Glomerular endothelial cell (primary cell): ENCODE results near the gene PAX5. TPM values are rescaled to one million over a fixed set of nuclear protein-coding genes. Genes with fewer than 3 reads are reported as not detected.

ENCODE experiments used
- DNase-seq: peaks from one replicate; pipeline ENCODE4 v3.0.0-alpha.2; 2011; ENCODE audit warnings: low read depth, low spot score; ENCODE audit errors: extremely low read depth
- total RNA-seq: library from RNA; depleted of rRNA; stranded (reverse); fragments of >200 nt; gene quantifications from 2 replicates; pipeline ENCODE4 v1.2.3, GENCODE V29; 2015

The PAX5 gene
- total RNA-seq, 1 donor from 2014 or later = not detected

DNA sequence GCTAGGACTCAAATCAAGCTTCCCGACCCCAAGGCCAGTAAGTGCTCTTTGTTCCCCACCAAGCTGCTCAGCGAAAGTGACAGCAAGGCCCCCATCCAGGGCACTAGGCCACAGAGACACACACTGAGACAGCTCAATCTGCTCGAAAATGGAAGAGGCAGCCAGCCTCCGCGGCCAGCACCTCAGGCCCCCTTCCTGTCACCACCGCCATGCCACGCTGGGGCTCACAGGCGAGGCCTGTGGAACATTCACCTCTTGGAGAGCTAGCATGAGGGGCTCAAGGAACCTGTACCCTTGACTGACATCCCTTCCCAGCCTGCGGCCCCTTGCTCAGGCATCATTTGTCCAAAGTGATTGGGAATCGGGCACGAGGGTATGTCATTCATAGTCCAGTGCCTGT, 71.4 kb downstream of the PAX5 start:
- DNase-seq = no peak

DNA sequence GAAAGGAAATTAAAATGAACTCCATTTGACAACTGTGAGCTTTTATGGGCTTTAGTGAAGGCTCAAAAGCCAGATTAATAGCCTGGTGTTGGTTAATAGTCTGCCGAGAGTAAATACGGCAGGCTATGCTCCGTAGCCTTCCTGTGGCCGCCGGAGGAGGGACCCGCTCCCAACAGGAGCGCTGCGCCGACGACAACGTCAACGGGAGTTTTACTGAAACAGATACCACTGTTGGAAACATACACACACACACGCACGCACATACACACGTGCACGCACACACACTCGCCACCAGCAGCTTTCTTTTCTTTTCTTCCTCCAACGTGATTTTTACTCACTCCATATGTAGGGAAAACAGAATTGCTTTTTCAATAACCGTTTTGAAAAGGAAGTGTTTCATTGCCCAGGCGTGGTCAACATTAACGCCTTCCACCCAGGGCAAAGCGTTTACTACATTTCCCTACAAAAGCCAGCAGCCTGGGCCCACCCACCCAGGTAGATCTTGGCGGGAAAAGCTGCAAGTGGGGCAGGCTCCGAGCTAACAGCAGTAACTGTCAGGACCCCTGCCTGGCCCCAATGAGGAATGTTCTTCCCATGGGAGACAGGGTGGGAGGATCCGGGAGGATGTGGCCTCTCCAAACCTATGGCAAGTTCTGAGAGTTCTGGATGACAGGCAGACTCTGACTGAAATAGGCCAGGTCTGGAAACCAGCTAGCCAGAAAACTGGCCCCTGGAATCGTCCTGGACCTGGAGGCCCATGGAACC, 72.3 kb downstream of the PAX5 start:
- no peak for DNase-seq

DNA sequence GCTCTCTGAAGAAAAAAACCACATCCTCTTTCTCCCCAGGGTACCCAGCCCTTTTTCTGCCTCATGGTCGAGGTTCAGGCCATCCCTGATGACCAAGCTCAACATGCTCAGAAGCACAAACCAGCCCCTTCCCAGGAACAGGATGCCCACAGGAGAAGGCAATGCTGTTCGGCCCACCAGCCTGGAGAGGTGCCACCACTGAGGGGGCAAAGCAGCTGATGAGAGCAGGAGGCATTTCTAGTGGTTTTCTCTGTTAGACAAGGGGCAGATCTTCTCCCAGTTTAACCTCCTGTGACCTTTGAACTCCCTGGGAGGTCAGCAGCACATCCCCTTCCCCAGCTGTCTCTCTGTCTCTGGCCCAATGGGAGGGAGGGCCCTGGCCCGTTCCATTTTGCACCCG, 73.0 kb downstream of the PAX5 start:
- no peak for DNase-seq

DNA sequence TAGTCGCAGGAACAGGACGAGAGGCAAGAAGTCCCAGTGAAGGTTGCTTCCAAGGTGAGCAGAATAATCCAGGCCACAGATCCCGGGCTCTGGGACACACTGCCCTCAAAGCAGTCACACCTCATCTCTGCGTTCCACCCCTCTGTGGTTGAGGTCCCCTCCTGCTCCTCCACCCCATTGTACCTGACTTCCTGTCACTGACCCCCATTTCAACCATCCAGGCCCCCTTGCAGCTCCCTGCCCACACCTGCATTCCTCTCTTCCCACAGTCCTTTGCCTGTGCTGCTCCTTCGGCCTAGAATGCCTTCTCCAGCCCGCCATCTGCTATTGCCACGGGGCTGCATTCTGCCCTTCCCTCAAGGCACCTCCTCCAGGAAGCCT, 73.5 kb downstream of the PAX5 start:
- DNase-seq = no peak

DNA sequence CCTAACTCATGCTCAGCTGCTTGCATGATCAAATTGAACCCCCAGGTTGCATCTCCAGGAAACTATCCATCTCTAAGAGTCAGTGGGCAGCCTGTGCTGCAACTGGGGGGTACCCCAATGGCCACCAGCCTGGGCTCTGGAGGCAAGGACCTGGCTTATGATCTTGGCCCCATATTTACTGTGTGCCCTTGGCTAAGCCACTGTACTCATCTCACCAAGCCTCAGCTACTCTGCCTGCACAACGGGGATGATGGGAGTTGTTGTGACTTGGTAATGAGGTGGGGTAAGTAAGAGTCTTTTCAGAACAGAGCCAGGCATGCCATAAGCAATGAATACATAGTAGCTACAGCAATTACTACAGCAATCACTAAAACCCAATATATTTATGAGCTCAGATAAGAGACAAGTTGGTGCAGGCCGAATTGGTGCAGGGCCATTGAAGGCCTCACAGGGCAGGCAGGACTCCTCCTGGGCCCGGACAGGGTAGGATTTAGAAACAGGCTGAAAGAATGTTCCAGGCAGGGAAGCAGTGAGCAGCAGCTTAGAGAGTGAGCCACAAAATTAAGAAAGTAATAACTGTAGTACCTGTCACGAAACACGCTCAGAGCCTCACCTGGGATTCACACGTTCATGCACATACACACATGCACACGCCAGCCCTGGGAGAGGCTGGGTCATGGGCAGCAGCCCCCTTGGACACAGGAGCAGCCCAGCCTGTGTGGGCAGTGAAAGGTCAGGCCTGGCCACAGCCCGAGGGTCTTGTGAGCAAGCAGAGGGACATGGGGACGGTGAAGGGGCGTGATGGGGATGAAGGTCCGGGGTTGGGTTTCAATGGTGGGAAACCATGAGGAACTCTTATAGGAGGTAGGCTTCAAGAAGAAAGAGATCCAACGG, 74.1 kb downstream of the PAX5 start:
- no peak for DNase-seq

DNA sequence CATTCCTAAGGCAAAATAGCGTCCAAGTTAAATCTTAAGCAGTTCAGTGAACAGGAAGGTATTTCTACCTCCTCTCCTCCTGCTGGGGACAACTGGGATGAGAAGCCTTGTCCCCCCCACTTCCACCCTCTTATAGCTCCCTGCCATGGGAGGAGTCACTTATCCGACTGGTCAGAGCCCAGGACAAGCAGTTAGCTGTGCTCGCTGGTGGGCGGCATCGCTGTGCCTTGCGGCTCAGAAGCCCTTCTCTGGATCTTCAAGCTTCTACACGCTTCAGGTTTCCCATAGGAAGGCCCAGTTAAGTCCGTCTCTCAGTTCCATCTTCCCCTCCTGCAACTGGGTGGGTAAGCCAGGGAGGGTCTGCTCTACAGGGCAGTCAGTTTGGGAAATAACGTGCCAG, 77.2 kb downstream of the PAX5 start:
- no peak for DNase-seq

DNA sequence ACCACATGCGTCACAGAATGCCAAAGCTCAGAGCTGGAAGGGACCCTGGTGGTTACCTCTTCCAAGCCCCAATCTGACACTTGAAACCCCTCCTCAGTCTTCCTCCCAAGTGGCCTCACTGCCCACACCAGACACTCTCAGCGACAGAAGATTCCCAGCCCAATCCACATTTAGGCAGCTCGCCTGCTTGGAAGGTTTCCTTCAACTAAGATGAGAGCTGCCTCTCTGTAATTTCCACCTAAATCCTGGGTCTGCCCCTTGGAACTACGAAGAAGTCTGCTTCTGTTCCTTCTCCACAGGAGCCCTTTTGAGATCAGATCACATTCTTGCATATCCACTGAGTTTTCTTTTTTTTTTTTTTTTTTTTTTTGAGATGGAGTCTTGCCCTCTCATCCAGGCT, 83.7 kb downstream of the PAX5 start:
- no peak for DNase-seq

DNA sequence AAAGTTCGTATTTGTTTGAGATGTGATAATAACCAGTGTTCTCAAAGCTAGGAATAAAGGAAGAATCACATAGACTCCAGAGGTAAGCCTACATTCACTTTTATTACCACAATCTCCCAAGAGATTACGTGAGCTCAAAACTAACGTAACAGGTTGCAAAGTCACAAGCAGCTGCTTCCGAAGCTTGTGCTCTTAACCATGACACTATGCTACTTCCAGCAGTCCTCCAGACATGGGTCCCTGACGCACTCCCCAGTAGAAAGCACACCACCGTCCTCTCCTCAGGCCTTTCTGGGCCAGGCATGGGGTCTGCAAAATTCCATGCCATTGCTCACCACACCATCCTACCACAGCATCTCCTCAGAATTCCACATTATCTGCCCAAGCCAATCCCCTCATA, 84.6 kb downstream of the PAX5 start:
- DNase-seq = no peak

DNA sequence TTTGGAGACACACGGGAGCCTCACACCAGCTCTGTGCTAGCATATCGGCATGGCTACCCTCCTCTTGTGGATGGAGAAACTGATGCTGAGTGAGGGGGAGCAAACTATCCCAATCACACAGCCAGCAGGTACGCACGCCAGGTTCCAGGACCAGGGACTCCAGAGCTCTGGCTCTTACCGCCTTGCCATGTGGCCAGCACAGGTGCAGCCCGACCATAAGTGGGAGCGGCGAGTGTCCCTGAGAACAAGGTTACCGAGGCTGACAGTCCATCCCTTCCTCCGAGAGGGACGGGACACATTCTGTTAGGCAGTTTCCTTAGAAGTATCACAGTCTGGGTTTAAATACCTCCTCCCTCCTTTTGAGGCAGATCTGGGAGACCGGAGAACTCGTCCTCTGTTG, 86.0 kb downstream of the PAX5 start:
- DNase-seq = no peak

DNA sequence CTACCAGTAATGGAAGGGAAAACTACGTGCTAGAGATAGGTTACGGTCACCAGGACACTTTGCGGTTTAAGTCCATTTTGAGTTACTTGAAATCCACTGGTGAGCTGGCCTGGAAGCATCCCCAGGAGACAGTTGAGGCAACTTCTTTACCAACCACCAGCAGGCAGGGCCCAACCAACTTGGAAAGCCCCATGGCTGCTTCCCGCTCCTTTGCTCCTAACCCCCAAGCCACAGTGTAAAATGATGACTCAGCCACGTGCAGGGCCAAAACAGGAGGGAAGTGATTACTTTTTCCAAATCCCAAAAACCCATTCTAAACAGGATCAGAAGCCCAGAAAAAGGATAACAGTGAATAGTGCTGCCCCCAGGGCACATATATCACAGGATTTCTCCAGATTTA, 87.4 kb downstream of the PAX5 start:
- DNase-seq = no peak

DNA sequence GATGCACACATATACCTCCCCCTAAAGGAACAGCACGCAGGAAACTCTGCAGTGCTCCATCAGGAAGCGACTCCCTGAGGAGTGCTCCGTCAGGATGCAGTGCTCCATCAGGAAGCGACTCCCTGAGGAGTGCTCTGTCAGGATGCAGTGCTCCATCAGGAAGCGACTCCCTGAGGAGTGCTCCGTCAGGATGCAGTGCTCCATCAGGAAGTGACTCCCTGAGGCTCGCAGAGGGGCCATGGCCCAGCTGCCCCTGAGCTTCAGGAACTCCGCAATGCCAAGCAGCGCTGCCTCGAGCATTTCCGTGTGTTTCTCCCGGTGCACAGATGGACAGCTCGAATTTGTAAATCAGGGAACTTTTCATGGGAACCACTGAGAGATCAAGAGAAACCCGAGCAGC, 88.1 kb downstream of the PAX5 start:
- no peak for DNase-seq

DNA sequence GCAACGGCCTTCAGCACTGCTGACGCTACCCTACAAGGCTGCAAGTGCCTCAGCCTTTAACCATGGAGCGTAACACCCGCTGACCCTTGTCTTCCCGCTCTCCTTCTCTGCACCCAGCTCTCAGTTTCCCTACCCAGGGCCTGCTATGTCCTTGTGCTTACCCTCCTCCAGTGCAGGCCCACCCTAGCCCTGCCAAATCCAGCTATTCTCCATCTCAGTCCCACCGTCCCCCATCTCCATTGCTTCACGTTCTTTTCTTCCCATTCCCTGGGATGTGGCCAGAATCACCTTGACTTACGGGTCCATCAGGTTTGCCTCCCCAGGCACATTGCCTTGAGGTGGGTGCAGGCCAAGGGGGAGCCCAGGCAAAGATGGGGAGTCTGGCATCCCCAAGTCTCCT, 91.2 kb downstream of the PAX5 start:
- no peak for DNase-seq

DNA sequence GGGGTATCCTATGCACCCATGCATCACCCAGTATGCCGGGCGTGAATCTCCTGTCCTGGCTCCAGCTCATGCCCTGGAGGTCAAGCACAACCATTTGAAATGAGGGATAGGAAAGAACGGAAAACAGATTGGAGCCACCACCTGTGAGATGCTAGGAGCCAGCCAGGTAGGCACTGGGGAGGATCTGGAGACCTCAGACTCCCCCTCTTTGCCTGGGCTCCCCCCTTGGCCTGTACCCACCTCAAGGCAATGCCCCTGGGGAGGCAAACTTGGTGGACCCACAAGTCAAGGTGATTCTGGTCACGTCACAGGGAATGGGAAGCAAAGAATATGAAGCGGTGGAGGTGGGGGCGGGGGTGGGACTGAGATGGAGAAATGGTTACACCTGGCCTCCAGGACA, 92.6 kb downstream of the PAX5 start:
- DNase-seq = no peak

DNA sequence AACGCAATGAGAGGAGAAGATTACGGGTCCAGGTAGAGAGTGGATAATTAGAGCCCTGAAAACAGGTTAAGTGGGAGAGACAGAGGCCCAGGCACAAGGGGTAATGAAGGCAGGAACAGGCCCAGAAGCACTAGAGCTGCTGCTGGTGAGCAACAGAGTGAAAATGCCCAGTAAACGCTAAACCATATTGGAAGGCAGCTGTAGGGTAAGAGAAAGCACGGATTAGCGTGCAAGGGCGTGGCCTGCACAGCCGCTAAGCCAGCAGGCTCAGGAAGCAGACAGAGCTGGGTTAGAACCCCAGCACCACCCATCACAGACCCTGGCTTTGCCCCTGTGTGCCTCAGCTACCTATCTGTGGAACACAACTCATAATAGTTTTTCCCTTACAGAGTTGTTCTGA, 93.2 kb downstream of the PAX5 start:
- DNase-seq = no peak

DNA sequence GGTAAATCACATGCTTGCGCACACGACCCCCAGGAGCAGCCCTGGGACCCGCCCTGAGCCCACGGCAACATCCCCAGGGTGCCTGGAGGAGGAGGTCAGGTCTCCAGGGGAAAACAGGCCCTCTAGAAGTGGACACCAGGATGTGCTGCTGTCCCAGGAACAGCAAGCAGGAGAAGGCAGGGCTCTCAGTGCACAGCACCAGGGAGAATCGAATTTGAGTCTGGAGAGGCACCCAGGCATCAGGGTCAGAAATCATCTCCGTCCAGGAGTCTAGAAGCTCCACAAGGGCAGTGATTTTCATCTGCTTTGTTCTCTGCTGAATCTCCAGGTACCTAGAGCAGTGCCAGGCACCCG, 93.6 kb downstream of the PAX5 start:
- DNase-seq = no peak

DNA sequence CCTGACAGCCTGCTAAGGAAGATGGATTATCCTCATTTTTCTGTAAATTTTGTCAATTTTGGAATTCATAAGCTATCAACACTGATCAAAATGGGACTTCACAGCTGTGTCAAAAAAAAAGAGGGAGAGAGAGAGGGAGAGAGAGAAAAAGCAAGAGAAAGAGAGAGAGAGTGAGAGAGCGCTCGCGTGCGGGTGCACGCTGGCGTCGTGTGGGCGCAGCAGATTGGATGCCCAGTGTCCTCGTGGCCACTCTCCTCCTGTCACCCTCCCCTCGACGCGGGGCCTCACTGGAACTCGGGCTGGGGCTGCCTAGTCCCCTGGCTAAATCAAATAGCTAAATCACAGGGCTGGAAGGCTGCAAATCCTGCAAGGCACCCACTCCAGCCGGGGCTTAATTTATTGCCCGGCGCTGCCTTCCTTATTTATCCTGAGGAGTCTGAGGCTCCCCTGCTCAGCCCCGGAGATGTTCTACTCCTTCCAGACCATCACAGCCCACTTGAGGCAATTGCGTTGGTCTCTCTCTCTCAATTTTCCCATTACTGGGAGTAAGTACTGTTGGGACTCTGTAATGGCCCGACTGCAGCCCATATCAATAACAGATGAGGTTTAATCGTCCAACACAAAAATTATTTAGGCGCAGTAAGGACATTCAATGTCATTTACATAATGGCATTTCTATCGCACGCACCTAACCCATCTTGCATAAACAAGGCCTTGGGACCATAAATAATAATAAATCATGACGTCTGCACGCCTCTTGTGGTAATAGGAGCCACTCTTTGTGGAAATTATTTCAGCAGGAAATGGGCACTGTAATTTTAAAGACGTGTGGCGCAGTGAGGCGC, 94.2 kb downstream of the PAX5 start:
- no peak for DNase-seq

DNA sequence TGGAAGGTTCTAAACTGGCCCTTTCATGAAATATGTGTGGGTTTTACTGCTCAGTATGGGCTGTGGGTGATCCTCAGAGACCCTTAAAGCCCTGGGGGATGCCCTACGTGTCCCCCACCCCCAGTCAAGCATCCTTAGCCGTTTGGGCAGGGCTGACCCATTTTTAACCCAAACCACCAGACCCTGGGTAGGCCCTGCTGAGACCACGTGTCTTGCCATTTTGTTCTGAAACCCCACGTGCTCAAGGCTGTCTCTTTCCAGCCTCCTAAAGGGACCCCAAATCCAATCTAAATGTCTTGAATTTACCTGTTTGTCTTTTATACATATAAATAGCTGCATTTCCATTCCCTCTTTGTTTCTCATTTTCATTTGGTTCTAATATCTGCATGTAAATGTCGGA, 94.9 kb downstream of the PAX5 start:
- DNase-seq = no peak

DNA sequence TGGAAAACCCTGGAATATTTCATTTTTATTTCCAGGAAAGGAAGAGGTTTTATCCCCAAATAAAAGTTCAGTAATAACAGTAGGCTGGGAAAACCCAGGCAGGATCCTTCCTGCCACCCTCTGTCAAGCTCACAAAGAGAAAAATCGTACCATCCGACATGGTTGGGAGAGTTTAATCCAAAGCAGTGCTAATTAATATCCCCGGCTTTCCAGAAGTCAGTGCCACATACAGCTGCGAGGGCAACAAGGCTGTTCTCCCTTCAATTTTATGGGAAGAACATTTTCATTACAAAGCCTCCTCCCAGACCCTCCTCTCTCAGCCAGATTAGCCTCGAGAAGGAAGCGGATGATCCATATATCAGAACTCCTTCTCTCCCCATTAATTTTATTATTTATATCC, 95.5 kb downstream of the PAX5 start:
- no peak for DNase-seq

DNA sequence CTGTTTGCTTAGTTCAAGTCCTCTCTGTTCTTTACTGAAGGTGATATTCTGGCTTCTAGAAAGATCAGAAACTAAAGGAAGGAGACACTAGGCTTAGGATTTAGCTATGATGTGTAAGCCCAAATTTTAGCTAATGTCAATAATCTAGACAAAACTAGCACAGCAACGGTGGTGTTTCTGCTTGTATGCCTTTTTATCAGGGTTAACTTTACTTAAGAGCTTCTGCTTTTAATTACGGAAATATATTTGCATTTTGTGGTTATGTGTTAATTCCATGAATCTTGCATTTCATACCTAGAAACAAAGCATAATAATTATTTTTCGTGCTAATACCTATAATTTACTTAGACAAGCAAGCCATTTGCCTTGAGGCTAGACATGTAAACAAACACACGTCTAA, 96.1 kb downstream of the PAX5 start:
- no peak for DNase-seq

DNA sequence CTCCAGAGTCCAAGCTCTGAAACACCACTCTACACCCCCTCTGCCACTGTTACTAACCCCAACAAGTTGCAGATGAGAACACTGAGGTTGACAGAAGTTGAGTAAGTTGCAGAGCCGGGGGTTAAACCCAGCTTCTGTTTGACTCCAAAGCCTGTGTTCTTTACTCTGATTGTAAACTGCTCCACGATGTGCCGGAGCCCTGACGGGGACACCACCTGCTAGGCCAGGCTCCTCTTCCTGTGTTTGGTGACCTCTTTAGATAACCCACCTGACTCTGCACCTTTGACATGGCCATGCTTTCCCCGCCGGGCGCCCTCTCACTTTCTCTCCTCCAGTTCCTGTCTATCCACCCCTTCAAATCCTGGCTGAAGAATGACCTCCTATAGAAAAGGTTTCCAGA, 96.7 kb downstream of the PAX5 start:
- no peak for DNase-seq

DNA sequence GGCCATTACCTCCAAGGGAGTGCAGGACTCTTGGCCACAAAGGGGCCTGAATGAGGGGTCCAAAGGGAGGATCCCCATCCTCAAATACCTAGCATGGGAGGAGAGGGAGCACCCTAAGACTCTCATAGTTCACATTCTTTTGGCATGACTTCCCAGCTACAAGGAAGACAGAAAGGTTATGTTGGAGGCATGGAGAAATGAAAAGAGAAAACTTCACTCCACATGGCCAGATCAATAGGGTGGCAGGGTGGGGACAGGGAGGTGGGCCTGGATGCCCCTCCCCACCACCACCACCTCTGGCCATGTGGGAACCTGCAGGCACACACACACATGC, 97.6 kb downstream of the PAX5 start:
- no peak for DNase-seq
